Psoas muscle (tissue), 8 donors: Measurements from ENCODE around the gene CPVL. TPM values are rescaled to one million over a fixed set of nuclear protein-coding genes. Genes with fewer than 3 reads are reported as not detected.

ENCODE experiments used
- ATAC-seq, 4 donors: fragments of 200-7000 bp; cut with Tn5 transposase; one replicate each; pipeline ENCODE4 v1.9.1; 2020; ENCODE audit warnings: moderate library complexity in 3 of 4, mild to moderate bottlenecking in 2 of 4
- DNase-seq, 2 donors: peaks; one replicate each; pipeline ENCODE4 v3.0.0-alpha.2; 2020
- H3K27ac ChIP-seq: fragments of 200-600 bp; one replicate; pipeline ENCODE4 v1.8.0; 2022
- H3K27me3 ChIP-seq, 3 donors: fragments of 200-600 bp in 1 of 3; one replicate each; pipeline versions ENCODE4 v1.6.1 to v1.8.0; 2013 to 2022; ENCODE audit warnings: low read length in 2 of 3, mild to moderate bottlenecking in 2 of 3, moderate library complexity in 1 of 3; ENCODE audit not compliant: insufficient read depth in 3 of 3
- H3K36me3 ChIP-seq, 2 donors: fragments of 200-600 bp in 1 of 2; one replicate each; pipeline versions ENCODE4 v1.6.1 to v1.8.0; 2013 to 2022; ENCODE audit warnings: low read depth in 1 of 2, mild to moderate bottlenecking in 1 of 2, moderate library complexity in 1 of 2; ENCODE audit not compliant: insufficient read depth in 1 of 2
- H3K4me1 ChIP-seq: fragments of 200-600 bp; one replicate; pipeline ENCODE4 v1.8.0; 2022
- H3K4me3 ChIP-seq: fragments of 200-600 bp; one replicate; pipeline ENCODE4 v1.8.0; 2022; ENCODE audit warnings: mild to moderate bottlenecking
- H3K9me3 ChIP-seq: fragments of 200-600 bp; one replicate; pipeline ENCODE4 v1.8.0; 2022
- WGBS, 3 donors: extraction: QIAGEN DNeasy Blood & Tissue Kit; methylation state at CpG; one replicate each; pipeline versions ENCODE4 v1.1.6 to v1.1.7; 2013; 5-methylcytosine and 5-hydroxymethylcytosine counted together
- intact Hi-C, 2 donors: fragments of 100-400 bp; cut with DNase I; formaldehyde crosslinking; loops; one replicate each; pipeline versions ENCODE4 v1.11.0 to v1.14.2; 2022
- polyA plus RNA-seq, 3 donors: library from polyadenylated mRNA; stranded (reverse); fragments of 200-250 nt; gene quantifications; one replicate each; pipeline ENCODE4 v1.2.3, GENCODE V29; 2013
- total RNA-seq, 4 donors: library from RNA; stranded (reverse); fragmentation: NEBNext Ultra II Directional in 2 of 4; extraction: Animal tissue kit (Norgen Biotek cat#: 25700) in 2 of 4; gene quantifications; one replicate each; pipeline versions ENCODE4 v1.2.1 to v1.2.4, GENCODE V29; 2021 to 2023
- TF ChIP-seq, protein P1 (sequence below): fragments of 200-600 bp; IDR thresholded peaks from one replicate; pipeline ENCODE4 v1.8.0; 2022; ENCODE audit warnings: antibody characterized with exemption
- donor health status: healthy with polysubstance abuse.
- donor health status: DM: no; HTN: no; CAD: no; lungs with moderate emphysema.
- donor health status: Bipolar disorder and iron deficiency.
- donor health status: healthy.
- donor health status: DM: yes; HTN: yes; CAD: no.
- donor health status: DM: no; HTN: no; CAD: no.
- donor health status: DM: no; HTN: no; CAD: no.
- donor health status: DM: yes; HTN: yes; CAD: no.

The CPVL gene
- total and polyA plus RNA-seq, 7 donors = 1.6 to 49.6 (median 6.1) TPM

- intact Hi-C loops = loop anchor here in 1 of 2 donors (5.0 kb wide), 1 partner anchor 157 kb away; no protein-coding TSS in a partner anchor
- DNase-seq (no peak), ATAC-seq (no peak)
- Histone ChIP-seq H3K4me1 (no peaks in the 10 kb centered on the region), H3K27ac (no peak overlapping the region), H3K36me3 (no peaks in the 10 kb centered on the region), H3K4me3 (no peak overlapping the region), H3K27me3 (no peaks in the 10 kb centered on the region), H3K9me3 (no peaks in the 10 kb centered on the region)
- 85 to 86% (median 85%) methylated on average over 6 of the region's 6 CpGs for WGBS, 3 donors
- TF ChIP-seq, protein P1, sequence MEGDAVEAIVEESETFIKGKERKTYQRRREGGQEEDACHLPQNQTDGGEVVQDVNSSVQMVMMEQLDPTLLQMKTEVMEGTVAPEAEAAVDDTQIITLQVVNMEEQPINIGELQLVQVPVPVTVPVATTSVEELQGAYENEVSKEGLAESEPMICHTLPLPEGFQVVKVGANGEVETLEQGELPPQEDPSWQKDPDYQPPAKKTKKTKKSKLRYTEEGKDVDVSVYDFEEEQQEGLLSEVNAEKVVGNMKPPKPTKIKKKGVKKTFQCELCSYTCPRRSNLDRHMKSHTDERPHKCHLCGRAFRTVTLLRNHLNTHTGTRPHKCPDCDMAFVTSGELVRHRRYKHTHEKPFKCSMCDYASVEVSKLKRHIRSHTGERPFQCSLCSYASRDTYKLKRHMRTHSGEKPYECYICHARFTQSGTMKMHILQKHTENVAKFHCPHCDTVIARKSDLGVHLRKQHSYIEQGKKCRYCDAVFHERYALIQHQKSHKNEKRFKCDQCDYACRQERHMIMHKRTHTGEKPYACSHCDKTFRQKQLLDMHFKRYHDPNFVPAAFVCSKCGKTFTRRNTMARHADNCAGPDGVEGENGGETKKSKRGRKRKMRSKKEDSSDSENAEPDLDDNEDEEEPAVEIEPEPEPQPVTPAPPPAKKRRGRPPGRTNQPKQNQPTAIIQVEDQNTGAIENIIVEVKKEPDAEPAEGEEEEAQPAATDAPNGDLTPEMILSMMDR = no peak
Measured at GRCh38 chr7:29185613-29186012, 39.3 kb upstream of the CPVL start.

DNA sequence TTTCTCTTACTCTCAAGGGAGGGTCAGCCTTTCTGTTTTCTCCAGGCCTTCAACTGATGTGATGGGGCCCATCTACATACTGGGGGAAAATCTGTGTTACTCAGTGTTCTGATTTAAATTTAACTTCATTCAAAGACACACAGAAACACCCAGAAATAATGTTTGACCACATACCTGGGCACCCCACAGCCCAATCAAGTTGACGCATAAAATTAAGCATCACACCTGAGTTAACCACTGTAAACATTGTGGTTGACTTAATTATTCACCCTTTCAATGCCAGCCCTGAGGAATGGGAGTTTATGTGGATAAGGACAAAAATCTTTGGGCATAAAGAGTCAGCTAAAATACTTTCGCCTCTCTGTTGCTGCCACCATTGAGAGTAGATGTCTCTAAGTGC lies 38.3 kb upstream of the CPVL start:
- no peak for ATAC-seq
- TF ChIP-seq, protein P1 = no peak
- H3K27ac ChIP-seq = no peak overlapping the region
- H3K36me3 ChIP-seq = no peaks in the 10 kb centered on the region
- no peaks in the 10 kb centered on the region for H3K9me3 ChIP-seq
- DNase-seq = no peak
- H3K4me1 ChIP-seq = no peaks in the 10 kb centered on the region
- 96 to 97% (median 97%) methylated on average over 2 of the region's 2 CpGs for WGBS, 3 donors
- intact Hi-C loops = no loop called here
- H3K27me3 ChIP-seq = no peaks in the 10 kb centered on the region
- no peak overlapping the region for H3K4me3 ChIP-seq

- 55 to 90% (median 80%) methylated on average over 1 of the region's 1 CpG for WGBS, 3 donors
- TF ChIP-seq, protein P1 = no peak
Measured at GRCh38 chr7:29179115-29179514, 32.8 kb upstream of the CPVL start.

GRCh38 chr7:29177963-29178600 lies 31.7 kb upstream of the CPVL start:
- H3K27me3 ChIP-seq = no peaks in the 10 kb centered on the region
- intact Hi-C loops = no loop called here
- TF ChIP-seq, protein P1 = no peak
- DNase-seq (peak in 1 of 2 donors; percentile 18), ATAC-seq (peak in 1 of 4 donors; percentile 50)
- H3K4me3 ChIP-seq = no peak overlapping the region
- no peaks in the 10 kb centered on the region for H3K9me3 ChIP-seq
- WGBS, 3 donors = 62 to 68% (median 65%) methylated on average over 9 of the region's 9 CpGs
- no peaks in the 10 kb centered on the region for H3K4me1 ChIP-seq
- no peaks in the 10 kb centered on the region for H3K36me3 ChIP-seq
- no peak overlapping the region for H3K27ac ChIP-seq

More at GRCh38 chr7:29179115-29179514, 32.8 kb upstream of the CPVL start:
- Histone ChIP-seq H3K4me3 (no peak overlapping the region), H3K27ac (no peak overlapping the region), H3K27me3 (no peaks in the 10 kb centered on the region), H3K36me3 (no peaks in the 10 kb centered on the region), H3K9me3 (no peaks in the 10 kb centered on the region), H3K4me1 (no peaks in the 10 kb centered on the region)
- intact Hi-C loops = no loop called here
- ATAC-seq = no peak
- DNase-seq = no peak

GRCh38 chr7:29173458-29173857 lies 27.1 kb upstream of the CPVL start:
- TF ChIP-seq, protein P1 = no peak
- Histone ChIP-seq H3K4me3 (no peak overlapping the region), H3K36me3 (no peaks in the 10 kb centered on the region), H3K9me3 (no peaks in the 10 kb centered on the region), H3K4me1 (no peaks in the 10 kb centered on the region), H3K27me3 (no peaks in the 10 kb centered on the region), H3K27ac (no peak overlapping the region)
- ATAC-seq (no peak), DNase-seq (no peak)
- intact Hi-C loops = no loop called here
- WGBS, 3 donors = 22 to 72% (median 46%) methylated on average over 3 of the region's 3 CpGs
